Stomach (tissue), 4 donors: ENCODE data around the gene TBC1D3B.
"Not testable (repeated sequence)": the region's sequence is repeated elsewhere in the genome, so short reads cannot be mapped to it uniquely, and the experiment has no call there.

Source experiments
- POLR2A ChIP-seq, 4 donors: fragments of 450-650 bp; IDR thresholded peaks; one replicate each; pipeline ENCODE4 v1.6.1; 2016; ENCODE audit warnings: antibody characterized with exemption in 4 of 4, control low read depth in 2 of 4, mild to moderate bottlenecking in 1 of 4, moderate library complexity in 1 of 4
- POLR2AphosphoS5 ChIP-seq, 3 donors: sonication (generic); formaldehyde crosslinking; IDR thresholded peaks; one replicate each; pipeline ENCODE4 v1.6.1; 2016; ENCODE audit warnings: antibody characterized with exemption in 3 of 3
- TF ChIP-seq, protein P1 (sequence below), 7 experiments: fragments of 450-650 bp in 4 of 7; fragments of 200-600 bp in 3 of 7; sonication (generic) in 3 of 7; IDR thresholded peaks; one replicate each; pipeline ENCODE4 v1.5.1; 2016 to 2019; ENCODE audit warnings: antibody characterized with exemption in 7 of 7, control low read depth in 2 of 7, mild to moderate bottlenecking in 1 of 7

DNA sequence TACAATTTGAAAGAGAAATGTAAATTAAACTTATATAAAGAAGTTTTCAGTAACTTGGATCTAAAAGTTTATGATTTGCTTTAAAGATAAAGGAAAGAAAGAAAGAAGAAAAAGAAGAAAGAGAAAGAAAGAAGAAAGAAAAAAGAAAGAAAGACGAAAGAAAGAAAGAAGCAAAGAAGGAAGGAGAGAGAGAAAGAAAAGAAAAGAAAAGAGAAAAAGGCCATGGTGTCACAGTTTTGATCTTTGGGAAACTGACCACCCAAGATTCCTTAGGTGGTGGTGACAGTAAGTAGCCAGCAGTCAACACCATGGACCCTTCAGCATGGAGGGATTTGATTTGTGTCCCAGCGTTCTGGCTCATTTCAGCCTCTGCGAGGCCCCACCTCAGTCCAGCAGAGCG lies 24.7 kb upstream of the TBC1D3B start:
- TF ChIP-seq, protein P1, sequence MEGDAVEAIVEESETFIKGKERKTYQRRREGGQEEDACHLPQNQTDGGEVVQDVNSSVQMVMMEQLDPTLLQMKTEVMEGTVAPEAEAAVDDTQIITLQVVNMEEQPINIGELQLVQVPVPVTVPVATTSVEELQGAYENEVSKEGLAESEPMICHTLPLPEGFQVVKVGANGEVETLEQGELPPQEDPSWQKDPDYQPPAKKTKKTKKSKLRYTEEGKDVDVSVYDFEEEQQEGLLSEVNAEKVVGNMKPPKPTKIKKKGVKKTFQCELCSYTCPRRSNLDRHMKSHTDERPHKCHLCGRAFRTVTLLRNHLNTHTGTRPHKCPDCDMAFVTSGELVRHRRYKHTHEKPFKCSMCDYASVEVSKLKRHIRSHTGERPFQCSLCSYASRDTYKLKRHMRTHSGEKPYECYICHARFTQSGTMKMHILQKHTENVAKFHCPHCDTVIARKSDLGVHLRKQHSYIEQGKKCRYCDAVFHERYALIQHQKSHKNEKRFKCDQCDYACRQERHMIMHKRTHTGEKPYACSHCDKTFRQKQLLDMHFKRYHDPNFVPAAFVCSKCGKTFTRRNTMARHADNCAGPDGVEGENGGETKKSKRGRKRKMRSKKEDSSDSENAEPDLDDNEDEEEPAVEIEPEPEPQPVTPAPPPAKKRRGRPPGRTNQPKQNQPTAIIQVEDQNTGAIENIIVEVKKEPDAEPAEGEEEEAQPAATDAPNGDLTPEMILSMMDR (IDR thresholded peaks at IDR 0.05), result not testable (repeated sequence)
- not testable (repeated sequence) for TF ChIP-seq POLR2AphosphoS5, POLR2A (IDR thresholded peaks at IDR 0.05)
